ENCODE measurements around the gene SGTB.
A peak's percentile ranks its signal among the peaks of the same experiment; 100 is the strongest.
"Not testable (repeated sequence)": the region's sequence is repeated elsewhere in the genome, so short reads cannot be mapped to it uniquely, and the experiment has no call there.

Gene SGTB

GRCh38 chr5:65734196-65734775, 12.4 kb upstream of the SGTB start:
- not testable (repeated sequence) for DNase-seq

GRCh38 chr5:65732046-65732445, 10.1 kb upstream of the SGTB start:
- not testable (repeated sequence) for DNase-seq

GRCh38 chr5:65730910-65731309, 9.0 kb upstream of the SGTB start:
- DNase-seq = no peak

GRCh38 chr5:65728218-65728617, 6.3 kb upstream of the SGTB start:
- DNase-seq = no peak

- DNase-seq = no peak
Observed at GRCh38 chr5:65727491-65728156, 5.7 kb upstream of the SGTB start.

GRCh38 chr5:65722575-65723403, 880 bp upstream of the SGTB start:
- peak; percentile 25 for DNase-seq

GRCh38 chr5:65721050-65721719, 724 bp downstream of the SGTB start:
- DNase-seq = peak; percentile 23

- DNase-seq = no peak
Observed at GRCh38 chr5:65718576-65719310, 3.2 kb downstream of the SGTB start.

- no peak for DNase-seq
Observed at GRCh38 chr5:65708145-65708544, 13.8 kb downstream of the SGTB start.

GRCh38 chr5:65707663-65708062, 14.2 kb downstream of the SGTB start:
- no peak for DNase-seq

- DNase-seq = no peak
Observed at GRCh38 chr5:65704621-65705239, 17.2 kb downstream of the SGTB start.

- DNase-seq = no peak
Observed at GRCh38 chr5:65702036-65702435, 19.9 kb downstream of the SGTB start.

- DNase-seq = no peak
Observed at GRCh38 chr5:65699338-65699737, 22.6 kb downstream of the SGTB start.

- DNase-seq = no peak
Observed at GRCh38 chr5:65696892-65697291, 25.0 kb downstream of the SGTB start.

GRCh38 chr5:65695896-65696295, 26.0 kb downstream of the SGTB start:
- DNase-seq = no peak

GRCh38 chr5:65695162-65695755, 26.6 kb downstream of the SGTB start:
- no peak for DNase-seq

- no peak for DNase-seq
Observed at GRCh38 chr5:65693121-65693520, 28.8 kb downstream of the SGTB start.

GRCh38 chr5:65682148-65682547, 39.8 kb downstream of the SGTB start:
- no peak for DNase-seq

- not testable (repeated sequence) for DNase-seq
Observed at GRCh38 chr5:65676056-65676455, 45.9 kb downstream of the SGTB start.

GRCh38 chr5:65674749-65675148, 47.2 kb downstream of the SGTB start:
- DNase-seq = no peak

- DNase-seq = no peak
Observed at GRCh38 chr5:65672796-65673195, 49.1 kb downstream of the SGTB start.

GRCh38 chr5:65668696-65669095, 53.2 kb downstream of the SGTB start:
- no peak for DNase-seq

All from activated CD4-positive, alpha-beta T cell treated with anti-CD3 and anti-CD28 coated beads, Interleukin-2, Interleukin-6, amounts not matched to agents 100 ng/mL and 50 ng/mL, durations not matched to agents 16 hours and 8 hours (primary cell).